GM12878 (cell line): ENCODE results near the gene ZNF385A. TPM values are rescaled to one million over a fixed set of nuclear protein-coding genes. Genes with fewer than 3 reads are reported as not detected.

Experiments
- ATAC-seq: fragments of 200-7000 bp; cut with Tn5 transposase; 3 replicates; pipeline ENCODE4 v1.9.1; 2020; ENCODE audit warnings: mild to moderate bottlenecking, moderate library complexity
- BruUV-seq: library from RNA; stranded (reverse); fragments of 400-500 nt; replicated peaks from 2 replicates; lab custom pipeline; 2021; lab: Mats Ljungman, UMichigan
- CTCF ChIA-PET: fragments of 300-600 bp; sonication (Branson Sonifier 250); formaldehyde crosslinking; extraction: SDS; loops from one replicate; lab custom pipeline; 2021; ENCODE audit warnings: inconsistent platforms; lab: Yijun Ruan, JAX
- POLR2A ChIA-PET: fragments of 350-600 bp; formaldehyde crosslinking; extraction: SDS; loops from one replicate; lab custom pipeline; 2021; ENCODE audit warnings: inconsistent platforms; lab: Charles Lee
- RAD21 ChIA-PET: fragments of 300-600 bp; sonication (Branson Sonifier 250); formaldehyde crosslinking; loops from one replicate; lab custom pipeline; 2023; ENCODE audit warnings: antibody characterized with exemption; ENCODE audit not compliant: unreplicated experiment; lab: Charles Lee
- SMC1A ChIA-PET: fragments of 300-600 bp; sonication (Branson Sonifier 250); formaldehyde crosslinking; loops from one replicate; lab custom pipeline; 2023; ENCODE audit not compliant: unreplicated experiment, uncharacterized antibody; lab: Charles Lee
- DNase-seq: peaks from one replicate; pipeline ENCODE4 v3.0.0-alpha.2; 2011; ENCODE audit warnings: low read depth, low spot score
- FAIRE-seq: peaks from 3 replicates; lab custom pipeline; 2011; peaks lifted over from hg19 to GRCh38; lab: Jason Lieb, UNC
- H2AFZ ChIP-seq: 2 replicates; pipeline ENCODE4 v1.6.0; 2011; ENCODE audit warnings: low read depth, low read length, control low read depth; ENCODE audit not compliant: control insufficient read depth
- H3K27ac ChIP-seq: 2 replicates; pipeline ENCODE4 v1.5.1; 2011; ENCODE audit warnings: control low read depth; ENCODE audit not compliant: control insufficient read depth, insufficient read depth
- H3K27me3 ChIP-seq, 2 experiments: replicated peaks in 1 of 2; 2 replicates each; pipeline versions ENCODE4 v1.6.0 to v1.6.1; 2011; ENCODE audit warnings: low read length in 1 of 2; ENCODE audit not compliant: control insufficient read depth in 2 of 2, insufficient read depth in 2 of 2
- H3K36me3 ChIP-seq, 2 experiments: 2 replicates each; pipeline ENCODE4 v1.5.1; 2011; ENCODE audit warnings: low read length in 1 of 2; ENCODE audit not compliant: control insufficient read depth in 2 of 2, insufficient read depth in 2 of 2
- H3K4me1 ChIP-seq: 2 replicates; pipeline ENCODE4 v1.6.1; 2011; ENCODE audit warnings: mild to moderate bottlenecking, low read length, moderate library complexity, mixed read lengths; ENCODE audit not compliant: control insufficient read depth, insufficient read depth
- H3K4me2 ChIP-seq: 2 replicates; pipeline ENCODE4 v1.6.0; 2011; ENCODE audit warnings: control low read depth; ENCODE audit not compliant: control insufficient read depth, insufficient read depth
- H3K4me3 ChIP-seq: fragments of 200-600 bp; sonication (generic); 2 replicates; pipeline ENCODE4 v1.5.1; 2016
- H3K79me2 ChIP-seq: 2 replicates; pipeline ENCODE4 v1.6.0; 2011; ENCODE audit warnings: low read length; ENCODE audit not compliant: control insufficient read depth, insufficient read depth
- H3K9ac ChIP-seq: 2 replicates; pipeline ENCODE4 v1.8.0; 2011; ENCODE audit warnings: low read length, control low read depth, mixed read lengths; ENCODE audit not compliant: control insufficient read depth, insufficient read depth
- H3K9me3 ChIP-seq: replicated peaks from 3 replicates; pipeline ENCODE4 v1.5.1; 2011; ENCODE audit warnings: mild to moderate bottlenecking, low read length; ENCODE audit not compliant: control insufficient read depth, insufficient read depth
- H4K20me1 ChIP-seq: 2 replicates; pipeline ENCODE4 v1.6.0; 2011; ENCODE audit not compliant: control insufficient read depth, insufficient read depth
- BRCA1 ChIP-seq: IDR thresholded peaks from 2 replicates; pipeline ENCODE4 v1.6.1; 2011; ENCODE audit warnings: low read depth, low read length, improper control_type of control experiment
- CBX5 ChIP-seq: sonication (generic); IDR thresholded peaks from 2 replicates; pipeline ENCODE4 v1.6.1; 2016; ENCODE audit warnings: low read depth, moderate library complexity, mild to moderate bottlenecking, inconsistent platforms
- CREM ChIP-seq: IDR thresholded peaks from 2 replicates; pipeline ENCODE4 v1.6.1; 2014; ENCODE audit warnings: antibody characterized with exemption, low read depth
- DPF2 ChIP-seq: fragments of 450-650 bp; IDR thresholded peaks from 2 replicates; pipeline ENCODE4 v1.6.1; 2017; ENCODE audit warnings: mild to moderate bottlenecking
- GABPA ChIP-seq: IDR thresholded peaks from 2 replicates; pipeline ENCODE4 v1.6.1; 2014; ENCODE audit warnings: antibody characterized with exemption, low read depth, mild to moderate bottlenecking, inconsistent platforms
- JUNB ChIP-seq: IDR thresholded peaks from 2 replicates; pipeline ENCODE4 v1.6.1; 2016; ENCODE audit warnings: antibody characterized with exemption, mild to moderate bottlenecking
- KLF5 ChIP-seq: fragments of 450-650 bp; IDR thresholded peaks from 2 replicates; pipeline ENCODE4 v1.6.1; 2014; ENCODE audit warnings: mild to moderate bottlenecking; ENCODE audit not compliant: partially characterized antibody
- MAX ChIP-seq: IDR thresholded peaks from 2 replicates; pipeline ENCODE4 v1.6.1; 2012; ENCODE audit warnings: low read depth, low read length, improper control_type of control experiment
- MYB ChIP-seq: fragments of 150-350 bp; IDR thresholded peaks from 2 replicates; pipeline ENCODE4 v1.6.1; 2014; ENCODE audit warnings: mild to moderate bottlenecking, low read depth, low read length, borderline replicate concordance
- MYC ChIP-seq: IDR thresholded peaks from 2 replicates; pipeline ENCODE4 v1.6.1; 2011; ENCODE audit warnings: mild to moderate bottlenecking, low read length, moderate library complexity, inconsistent platforms; ENCODE audit not compliant: insufficient read depth, insufficient replicate concordance, insufficient read length, severe bottlenecking
- NRF1 ChIP-seq: conservative IDR thresholded peaks from 2 replicates; pipeline ENCODE4 v1.6.1; 2011; ENCODE audit warnings: mild to moderate bottlenecking, low read depth, low read length, improper control_type of control experiment
- PAX5 ChIP-seq: IDR thresholded peaks from 2 replicates; pipeline ENCODE4 v1.6.1; 2011; ENCODE audit warnings: low read depth, low read length, borderline replicate concordance
- PML ChIP-seq: IDR thresholded peaks from 2 replicates; pipeline ENCODE4 v1.6.1; 2012; ENCODE audit warnings: low read length, inconsistent platforms
- POLR2AphosphoS2 ChIP-seq: IDR thresholded peaks from 2 replicates; pipeline ENCODE4 v1.6.1; 2011; ENCODE audit warnings: low read depth, mild to moderate bottlenecking, low read length, improper control_type of control experiment, moderate library complexity
- SIN3A ChIP-seq: IDR thresholded peaks from 2 replicates; pipeline ENCODE4 v1.6.1; 2012; ENCODE audit warnings: low read depth, low read length, improper control_type of control experiment
- SMARCA5 ChIP-seq: fragments of 450-650 bp; IDR thresholded peaks from 2 replicates; pipeline ENCODE4 v1.6.1; 2017; ENCODE audit warnings: mild to moderate bottlenecking
- TBL1XR1 ChIP-seq: IDR thresholded peaks from 2 replicates; pipeline ENCODE4 v1.6.1; 2012; ENCODE audit warnings: low read depth, low read length, improper control_type of control experiment
- ZBTB33 ChIP-seq: fragments of 450-650 bp; IDR thresholded peaks from 2 replicates; pipeline ENCODE4 v1.6.1; 2017; ENCODE audit warnings: mild to moderate bottlenecking
- ZNF217 ChIP-seq: fragments of 450-650 bp; IDR thresholded peaks from 2 replicates; pipeline ENCODE4 v1.6.1; 2017; ENCODE audit warnings: antibody characterized with exemption, mild to moderate bottlenecking
- in situ Hi-C: fragments of 300-500 bp; cut with MboI; formaldehyde crosslinking; loops from 9 replicates; pipeline ENCODE4 v1.14.3; 2018; ENCODE audit warnings: mixed read lengths
- intact Hi-C: fragments of 100-400 bp; cut with micrococcal nuclease; formaldehyde crosslinking; loops from one replicate; pipeline ENCODE4 v1.14.2; 2022; ENCODE audit not compliant: unreplicated experiment
- polyA plus RNA-seq, 11 experiments: library from polyadenylated mRNA; depleted of rRNA in 4 of 11; unstranded in 6 of 11; stranded (reverse) in 5 of 11; fragments of >200 nt; fragmentation: Nextera tagmentation in 4 of 11; fragmentation: Illumina TruSeq in 1 of 11; extraction: Ambion mirVana in 4 of 11; extraction: Trizol in 1 of 11; gene quantifications; 1 replicate in 1 of 11; 2 replicates in 10 of 11; pipeline versions ENCODE4 v1.2.1 to v1.2.3, GENCODE V29; 2011 to 2016; ENCODE audit warnings: inconsistent platforms in 2 of 11, missing spikeins in 2 of 11, low read depth in 1 of 11
- total RNA-seq, 4 experiments: library from RNA; depleted of rRNA in 3 of 4; stranded (reverse); fragments of >200 nt in 3 of 4; fragmentation: Illumina TruSeq in 1 of 4; extraction: Trizol in 1 of 4; gene quantifications; 2 replicates each; pipeline versions ENCODE4 v1.2.1 to v1.2.3, GENCODE V29; 2013 to 2021
- TF ChIP-seq, protein P1 (sequence below): fragments of 450-650 bp; IDR thresholded peaks from 2 replicates; pipeline ENCODE4 v1.6.1; 2017; ENCODE audit warnings: mild to moderate bottlenecking, moderate library complexity

Gene ZNF385A
- total and polyA plus RNA-seq, 10 of the 15 experiments (the other 5 are each of a cell fraction or from before 2014, with no cell fraction given) = 0.26 to 26.1 (median 4.9) TPM

DNA sequence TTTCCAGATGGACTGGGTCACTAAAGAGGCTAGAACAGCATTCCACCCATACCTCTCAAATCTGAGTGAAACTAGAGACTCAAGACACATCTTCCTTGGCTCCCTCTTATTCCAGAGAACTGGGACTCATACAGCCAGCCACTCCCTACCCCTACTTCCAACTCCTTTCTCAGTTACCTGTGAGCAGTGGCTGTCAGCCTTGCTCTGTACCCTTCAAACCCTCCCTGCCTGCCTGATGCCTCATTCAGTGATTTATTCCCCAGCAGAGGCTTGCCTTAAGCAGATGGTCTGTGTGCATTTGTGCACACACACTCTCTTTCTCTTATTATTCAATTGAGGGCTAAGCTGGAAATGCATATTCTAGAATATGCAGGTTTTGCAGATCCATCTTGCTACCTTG is 34.9 kb downstream of the ZNF385A start:
- ChIA-PET CTCF (interaction anchor here (0.6 to 4.2 kb wide), 4 partner anchors 12 to 98 kb away, joined by 4 to 30 read pairs (median 4); no protein-coding TSS in a partner anchor), POLR2A (no interaction called here), RAD21 (no interaction called here), SMC1A (interaction anchor here (1.5 kb wide), 1 partner anchor 8 kb away, joined by 3 read pairs; no protein-coding TSS in a partner anchor)
- ATAC-seq = no peak
- Histone ChIP-seq H3K9me3 (no peaks in the 10 kb centered on the region), H3K4me1 (peaks cover 7% of the 10 kb centered on the region), H4K20me1 (no peaks in the 10 kb centered on the region), H3K79me2 (no peaks in the 10 kb centered on the region), H3K27me3 (no peaks in the 10 kb centered on the region), H3K27ac (no peak overlapping the region), H2AFZ (no peak overlapping the region), H3K9ac (no peak overlapping the region), H3K36me3 (peaks cover 16 to 30% of the 10 kb centered on the region in 2 experiments), H3K4me2 (no peak overlapping the region), H3K4me3 (no peak overlapping the region)
- TF ChIP-seq ZNF217 (no peak), MYC (no peak), PAX5 (no peak), GABPA (no peak), SIN3A (no peak), BRCA1 (no peak), MYB (no peak), POLR2AphosphoS2 (no peak), NRF1 (no peak), PML (no peak), CBX5 (no peak), KLF5 (no peak), SMARCA5 (no peak), CREM (no peak), JUNB (no peak), ZBTB33 (no peak), DPF2 (no peak), MAX (no peak), TBL1XR1 (no peak)
- TF ChIP-seq, protein P1, sequence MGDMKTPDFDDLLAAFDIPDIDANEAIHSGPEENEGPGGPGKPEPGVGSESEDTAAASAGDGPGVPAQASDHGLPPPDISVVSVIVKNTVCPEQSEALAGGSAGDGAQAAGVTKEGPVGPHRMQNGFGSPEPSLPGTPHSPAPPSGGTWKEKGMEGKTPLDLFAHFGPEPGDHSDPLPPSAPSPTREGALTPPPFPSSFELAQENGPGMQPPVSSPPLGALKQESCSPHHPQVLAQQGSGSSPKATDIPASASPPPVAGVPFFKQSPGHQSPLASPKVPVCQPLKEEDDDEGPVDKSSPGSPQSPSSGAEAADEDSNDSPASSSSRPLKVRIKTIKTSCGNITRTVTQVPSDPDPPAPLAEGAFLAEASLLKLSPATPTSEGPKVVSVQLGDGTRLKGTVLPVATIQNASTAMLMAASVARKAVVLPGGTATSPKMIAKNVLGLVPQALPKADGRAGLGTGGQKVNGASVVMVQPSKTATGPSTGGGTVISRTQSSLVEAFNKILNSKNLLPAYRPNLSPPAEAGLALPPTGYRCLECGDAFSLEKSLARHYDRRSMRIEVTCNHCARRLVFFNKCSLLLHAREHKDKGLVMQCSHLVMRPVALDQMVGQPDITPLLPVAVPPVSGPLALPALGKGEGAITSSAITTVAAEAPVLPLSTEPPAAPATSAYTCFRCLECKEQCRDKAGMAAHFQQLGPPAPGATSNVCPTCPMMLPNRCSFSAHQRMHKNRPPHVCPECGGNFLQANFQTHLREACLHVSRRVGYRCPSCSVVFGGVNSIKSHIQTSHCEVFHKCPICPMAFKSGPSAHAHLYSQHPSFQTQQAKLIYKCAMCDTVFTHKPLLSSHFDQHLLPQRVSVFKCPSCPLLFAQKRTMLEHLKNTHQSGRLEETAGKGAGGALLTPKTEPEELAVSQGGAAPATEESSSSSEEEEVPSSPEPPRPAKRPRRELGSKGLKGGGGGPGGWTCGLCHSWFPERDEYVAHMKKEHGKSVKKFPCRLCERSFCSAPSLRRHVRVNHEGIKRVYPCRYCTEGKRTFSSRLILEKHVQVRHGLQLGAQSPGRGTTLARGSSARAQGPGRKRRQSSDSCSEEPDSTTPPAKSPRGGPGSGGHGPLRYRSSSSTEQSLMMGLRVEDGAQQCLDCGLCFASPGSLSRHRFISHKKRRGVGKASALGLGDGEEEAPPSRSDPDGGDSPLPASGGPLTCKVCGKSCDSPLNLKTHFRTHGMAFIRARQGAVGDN = no peak
- no TSS peak for BruUV-seq
- intact Hi-C loops = no loop called here
- no peak for DNase-seq
- no peak for FAIRE-seq
- in situ Hi-C loops = no loop called here
